HG02852 (cell line): ENCODE data around the gene EMC8.
A peak's percentile ranks its signal among the peaks of the same experiment; 100 is the strongest.
"Not testable (repeated sequence)": the region's sequence is repeated elsewhere in the genome, so short reads cannot be mapped to it uniquely, and the experiment has no call there.

Experiments used
- ATAC-seq: cut with Tn5 transposase; IDR thresholded peaks from one replicate; pipeline ENCODE4 v1.9.1; 2021; ENCODE audit warnings: mild to moderate bottlenecking, moderate library complexity; ENCODE audit not compliant: unreplicated experiment

EMC8 gene

DNA sequence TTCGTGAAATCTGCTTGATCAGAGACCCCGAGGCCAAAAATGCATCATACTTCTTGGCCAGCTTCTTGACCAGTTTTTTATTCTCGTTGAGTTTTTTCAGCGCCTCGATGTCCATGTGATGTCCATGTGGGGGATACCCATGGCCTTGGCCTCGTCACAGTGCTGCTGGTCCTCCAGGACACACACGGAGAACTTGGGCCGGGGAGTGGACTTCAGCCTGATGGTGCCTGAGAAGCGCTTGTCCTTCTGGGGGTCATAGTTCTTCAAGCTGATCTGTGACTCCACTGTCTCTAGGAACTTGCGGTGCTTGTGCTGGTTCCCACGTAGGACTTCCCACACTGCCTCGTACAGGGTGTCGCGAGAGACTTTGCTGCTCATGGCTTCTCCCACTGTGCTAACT is 16.8 kb upstream of the EMC8 start:
- ATAC-seq: no peak

GRCh38 chr16:85812811-85813700 is 13.7 kb upstream of the EMC8 start:
- no peak for ATAC-seq

- ATAC-seq: no peak
These were observed 12.9 kb upstream of the EMC8 start for GRCh38 chr16:85812031-85812807.

- no peak for ATAC-seq
These were observed 11.4 kb upstream of the EMC8 start for GRCh38 chr16:85810742-85811115.

GRCh38 chr16:85810097-85810741 is 10.9 kb upstream of the EMC8 start:
- ATAC-seq: no peak

- ATAC-seq: no peak
These were observed 10.3 kb upstream of the EMC8 start for GRCh38 chr16:85809645-85810044.

GRCh38 chr16:85808926-85809325 is 9.6 kb upstream of the EMC8 start:
- ATAC-seq: no peak

DNA sequence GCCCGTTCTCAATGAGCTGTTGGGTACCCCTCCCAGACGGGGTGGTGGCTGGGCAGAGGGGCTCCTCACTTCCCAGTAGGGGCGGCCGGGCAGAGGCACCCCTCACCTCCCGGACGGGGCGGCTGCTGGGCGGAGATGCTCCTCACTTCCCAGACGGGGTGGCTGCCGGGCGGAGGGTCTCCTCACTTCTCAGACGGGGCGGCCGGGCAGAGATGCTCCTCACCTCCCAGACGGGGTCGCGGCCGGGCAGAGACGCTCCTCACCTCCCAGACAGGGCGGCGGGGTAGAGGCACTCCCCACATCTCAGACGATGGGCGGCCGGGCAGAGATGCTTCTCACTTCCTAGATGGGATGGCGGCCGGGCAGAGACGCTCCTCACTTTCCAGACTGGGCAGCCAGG is 8.8 kb upstream of the EMC8 start:
- not testable (repeated sequence) for ATAC-seq

- ATAC-seq: not testable (repeated sequence)
These were observed 8.0 kb upstream of the EMC8 start for GRCh38 chr16:85807340-85807739.

- ATAC-seq: no peak
These were observed 7.2 kb upstream of the EMC8 start for GRCh38 chr16:85806539-85806938.

DNA sequence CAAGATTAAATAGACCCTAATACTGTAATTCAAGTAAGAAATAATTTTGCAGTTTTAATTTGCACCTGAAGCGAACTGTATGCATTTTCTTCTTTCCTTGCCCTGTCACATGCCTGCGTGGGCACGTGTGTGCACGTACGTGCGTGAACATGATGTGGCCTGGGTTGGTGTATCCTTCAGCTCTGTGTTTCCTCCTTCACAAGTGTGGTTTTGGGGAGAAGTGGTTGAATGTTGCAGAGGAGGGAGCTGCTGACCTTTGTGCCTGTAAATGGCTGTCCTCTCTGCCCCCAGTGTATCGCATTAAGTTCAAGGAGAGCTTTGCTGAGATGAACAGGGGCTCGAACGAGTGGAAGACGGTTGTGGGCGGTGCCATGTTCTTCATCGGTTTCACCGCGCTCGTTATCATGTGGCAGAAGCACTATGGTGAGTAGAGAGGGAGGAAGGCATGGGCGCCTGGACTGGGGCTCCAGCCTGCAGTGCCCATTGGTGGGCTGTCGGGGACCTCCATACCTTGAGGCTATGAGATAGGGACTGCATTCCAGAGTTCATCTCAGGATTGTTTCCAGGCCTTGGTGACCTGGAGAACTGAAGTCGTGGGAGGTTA is 6.2 kb upstream of the EMC8 start:
- no peak for ATAC-seq

DNA sequence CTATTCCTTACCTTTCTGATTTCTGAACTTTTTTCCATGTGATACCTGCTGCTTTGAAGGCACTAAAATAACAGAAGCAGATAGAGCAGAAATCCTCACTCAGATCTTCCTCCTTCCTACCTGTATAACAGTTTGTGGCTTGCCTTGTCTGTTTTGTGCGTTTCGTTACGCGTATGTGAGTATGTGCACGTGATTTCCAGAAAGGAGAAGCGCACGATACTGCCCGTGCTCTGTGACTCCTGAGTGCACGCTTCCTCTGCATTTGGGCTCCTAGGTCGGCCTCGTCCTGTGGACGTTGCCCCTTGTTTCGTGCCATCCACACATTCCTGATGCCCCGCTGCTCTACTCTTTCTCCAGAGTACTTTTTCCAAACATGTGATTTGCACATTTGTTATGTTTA is 4.2 kb upstream of the EMC8 start:
- ATAC-seq: no peak

DNA sequence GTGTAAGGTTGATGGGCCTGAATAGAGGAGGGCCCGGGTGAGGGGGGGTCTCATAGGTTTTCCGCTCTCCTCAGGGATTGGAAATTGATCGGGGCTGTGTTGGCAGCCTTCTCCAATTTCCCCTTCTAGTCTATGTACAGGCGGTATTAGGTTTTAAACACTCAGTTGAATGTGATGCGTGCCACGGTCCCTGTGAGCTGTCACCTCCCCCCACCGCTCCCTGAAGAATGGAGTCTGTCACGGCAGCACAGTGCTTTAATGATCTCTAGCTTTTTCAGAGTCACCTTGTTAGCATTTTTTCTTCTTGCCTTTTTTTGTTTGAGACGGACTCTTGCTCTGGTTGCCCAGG is 951 bp upstream of the EMC8 start:
- ATAC-seq: peak; percentile 9

DNA sequence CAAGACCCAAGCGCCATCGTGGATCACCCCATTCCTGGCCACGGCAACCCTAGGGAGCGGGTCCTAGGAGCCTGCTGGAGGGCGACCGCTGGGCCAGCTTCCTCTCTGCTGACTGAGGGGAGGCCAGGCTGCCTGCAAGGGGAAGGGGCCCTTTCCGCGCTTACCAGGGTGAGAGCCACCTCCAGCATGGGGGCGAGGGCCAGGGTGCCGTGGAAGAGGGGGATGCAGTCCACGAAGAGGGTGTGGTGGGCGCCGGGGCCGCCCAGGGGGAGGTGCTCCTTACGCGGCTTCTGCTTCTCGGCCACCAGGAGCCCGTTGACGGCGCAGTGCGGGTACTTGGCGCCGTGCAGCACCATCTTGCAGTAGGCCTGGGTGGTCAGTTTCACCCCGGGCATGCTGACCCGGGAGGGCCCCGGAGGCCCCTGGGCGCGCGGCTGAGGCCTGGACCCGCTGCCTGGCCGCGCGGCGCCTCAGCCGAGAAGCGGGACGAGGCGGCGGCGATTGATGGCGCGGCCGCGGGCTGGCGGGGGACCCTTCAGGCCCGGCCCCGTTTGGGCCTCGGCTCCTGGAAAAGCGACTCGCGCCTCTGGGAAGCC is 345 bp downstream of the EMC8 start:
- peak; percentile 27 for ATAC-seq

DNA sequence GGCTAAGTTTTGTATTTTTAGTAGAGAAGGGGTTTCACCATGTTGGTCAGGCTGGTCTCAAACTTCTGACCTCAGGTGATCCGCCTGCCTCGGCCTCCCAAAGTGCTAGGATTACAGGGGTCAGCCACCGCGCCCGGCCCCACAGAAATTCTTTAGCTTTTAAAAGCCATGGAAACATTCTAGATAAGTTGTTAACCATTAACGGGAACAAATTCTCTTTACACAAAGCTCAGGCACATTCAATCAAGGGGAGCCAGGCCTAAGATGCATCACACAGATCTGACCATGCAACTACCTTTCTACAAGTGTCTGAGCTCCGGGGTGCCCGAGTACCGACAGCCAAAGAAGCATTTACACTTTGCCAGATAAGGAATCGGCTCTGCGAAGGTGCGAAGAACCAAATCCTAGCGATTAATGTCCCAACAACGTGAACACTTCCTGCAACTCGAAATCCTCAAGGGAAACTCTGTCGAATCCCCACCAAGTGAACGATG is 1.0 kb downstream of the EMC8 start:
- ATAC-seq: no peak

DNA sequence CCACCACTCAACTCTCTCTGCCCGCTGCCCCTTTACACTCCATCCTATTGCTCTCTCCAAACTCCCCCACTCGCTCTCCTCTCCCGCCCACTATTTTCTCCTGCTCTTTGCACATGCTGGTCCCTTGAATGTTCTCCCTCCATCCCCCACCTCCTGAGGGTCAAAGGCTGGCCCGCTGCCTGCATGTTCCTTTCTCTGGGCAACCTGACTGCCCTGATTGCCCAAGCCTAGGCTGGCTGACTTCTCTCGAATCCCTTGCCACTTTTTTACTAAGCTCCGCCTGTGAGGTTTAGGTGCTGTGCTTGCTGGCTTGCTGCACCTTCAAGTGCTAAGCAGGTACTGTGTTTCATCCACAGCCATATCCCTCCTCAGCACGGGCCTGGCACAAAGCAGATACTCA is 2.7 kb downstream of the EMC8 start:
- no peak for ATAC-seq

DNA sequence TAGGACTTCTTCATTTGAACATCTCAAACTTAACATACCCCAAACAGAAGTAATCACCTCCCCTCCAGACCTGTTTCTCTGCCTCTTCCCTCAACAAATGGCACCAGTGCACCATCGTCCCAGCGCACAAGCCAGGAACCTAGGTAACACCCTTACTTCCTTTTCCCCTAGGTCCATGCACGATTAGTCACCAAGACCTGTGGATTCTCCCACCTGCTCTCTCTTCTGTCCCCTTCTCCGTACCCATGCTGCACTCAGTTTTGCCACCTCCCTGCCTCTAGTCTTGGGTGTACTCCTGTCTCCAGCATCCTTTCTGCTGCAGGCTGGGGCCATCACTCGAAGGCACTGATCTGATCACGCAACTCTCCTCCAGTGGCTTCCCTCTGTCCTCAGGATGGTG is 3.2 kb downstream of the EMC8 start:
- ATAC-seq: no peak

DNA sequence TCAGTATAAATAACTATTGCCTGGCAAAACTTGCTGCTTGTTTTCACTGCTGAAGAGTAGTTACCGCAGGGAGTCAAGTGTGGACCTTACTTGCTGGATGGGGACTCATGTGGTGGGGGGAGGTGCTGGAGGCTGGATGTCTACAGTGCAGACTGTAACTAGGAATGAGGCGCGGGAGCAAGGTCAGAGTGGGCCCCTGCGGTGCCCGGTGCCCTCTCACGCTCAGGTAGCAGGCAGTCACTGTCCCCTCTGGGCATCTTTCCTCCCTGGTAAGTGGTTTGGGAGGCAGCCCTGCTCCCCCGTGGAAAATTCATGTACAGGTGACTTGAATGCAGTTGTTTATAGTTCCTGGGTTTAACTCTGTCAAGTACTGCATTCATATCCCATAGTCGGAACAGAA is 4.6 kb downstream of the EMC8 start:
- ATAC-seq: no peak

GRCh38 chr16:85793662-85794298 is 5.6 kb downstream of the EMC8 start:
- ATAC-seq: no peak

DNA sequence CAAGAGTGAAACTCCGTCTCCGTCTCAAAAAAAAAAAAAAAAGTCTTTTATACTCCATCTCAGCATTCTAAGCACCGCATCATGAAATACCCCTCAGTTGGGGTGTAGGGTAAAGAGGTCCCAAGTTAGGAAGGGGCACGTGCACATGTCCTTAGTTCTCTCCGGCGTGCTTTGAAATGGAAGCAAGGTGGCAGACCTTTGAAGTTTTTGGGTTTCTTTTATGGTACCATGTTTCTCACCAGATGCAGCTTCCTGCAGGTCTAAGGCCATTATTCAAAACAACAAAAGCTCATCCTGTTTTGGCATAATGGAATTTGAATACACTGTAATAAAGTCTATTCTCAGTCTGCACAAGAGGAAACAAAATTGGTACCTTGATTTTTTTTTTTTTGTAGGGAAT is 9.6 kb downstream of the EMC8 start:
- no peak for ATAC-seq
